Measurements from ENCODE around the gene PPM1H.

DNA sequence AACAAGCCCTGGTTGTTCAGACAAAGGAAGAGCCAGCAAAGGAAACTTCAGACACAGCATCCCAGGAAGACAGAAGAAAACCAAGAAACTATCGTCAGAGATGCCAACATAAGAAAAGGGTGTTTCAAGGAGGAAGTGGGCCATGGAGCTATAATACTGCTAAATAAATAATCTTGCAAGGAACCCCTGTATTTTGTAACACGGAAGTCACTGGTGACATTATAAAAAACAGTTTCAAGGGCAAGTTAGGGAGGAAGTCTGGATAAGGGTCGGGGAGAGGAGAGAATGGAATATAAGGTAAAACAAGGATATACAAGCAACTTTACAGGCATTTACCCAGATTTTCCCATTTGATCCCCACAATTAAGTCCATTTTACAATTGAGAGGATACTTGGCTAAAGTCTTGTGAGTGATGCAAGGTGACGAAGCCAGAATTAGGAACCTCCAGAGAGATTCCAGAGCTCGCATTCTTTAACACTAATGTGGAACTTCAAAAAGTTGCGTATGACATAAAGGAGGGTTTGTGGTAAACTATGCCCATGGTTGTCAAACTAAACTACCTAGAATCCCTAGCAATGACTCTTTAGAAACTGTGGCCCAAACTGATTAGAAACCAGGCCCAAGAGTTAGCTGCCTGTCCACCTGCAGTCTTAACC, 46.4 kb downstream of the PPM1H start:
- TF ChIP-seq POLR2AphosphoS5 (IDR thresholded peaks at IDR 0.05; ENCODE audit: borderline replicate concordance, low read depth, low read length) (no peak), EZH2 (IDR thresholded peaks at IDR 0.05) (no peak)

All from SK-N-MC (cell line).